HepG2 (cell line): ENCODE measurements around the gene CNPY4. TPM values are rescaled to one million over a fixed set of nuclear protein-coding genes. Genes with fewer than 3 reads are reported as not detected.

Experiments
- ATRX ChIP-seq: sonication (generic); formaldehyde crosslinking; IDR thresholded peaks from 2 replicates; pipeline ENCODE4 v1.4.0; 2020; ENCODE audit warnings: missing genetic modification reagents, borderline replicate concordance
- HNRNPLL ChIP-seq: fragments of 200-400 bp; formaldehyde crosslinking; IDR thresholded peaks from 2 replicates; pipeline ENCODE4 v1.6.1; 2017; ENCODE audit warnings: mild to moderate bottlenecking, low read depth, low read length; ENCODE audit not compliant: poor library complexity, severe bottlenecking
- NPAS2 ChIP-seq: sonication (generic); formaldehyde crosslinking; IDR thresholded peaks from 2 replicates; pipeline ENCODE4 v1.8.0; 2022; ENCODE audit warnings: mild to moderate bottlenecking, missing genetic modification reagents, borderline replicate concordance
- PHB2 ChIP-seq: fragments of 450-650 bp; IDR thresholded peaks from 2 replicates; pipeline ENCODE4 v1.6.1; 2018; ENCODE audit not compliant: partially characterized antibody
- SALL1 ChIP-seq: sonication (generic); formaldehyde crosslinking; IDR thresholded peaks from 2 replicates; pipeline ENCODE4 v1.8.0; 2022; ENCODE audit warnings: mild to moderate bottlenecking, missing genetic modification reagents
- SRSF4 ChIP-seq: fragments of 200-400 bp; formaldehyde crosslinking; IDR thresholded peaks from one replicate; pipeline ENCODE4 v1.6.1; 2018; ENCODE audit warnings: mild to moderate bottlenecking, low read depth, low read length, moderate library complexity; ENCODE audit not compliant: poor library complexity, severe bottlenecking
- SSRP1 ChIP-seq: IDR thresholded peaks from 2 replicates; pipeline ENCODE4 v1.6.1; 2016; ENCODE audit warnings: control low read depth
- ZNF577 ChIP-seq: sonication (generic); formaldehyde crosslinking; IDR thresholded peaks from 2 replicates; pipeline ENCODE4 v1.4.0; 2020; ENCODE audit warnings: mild to moderate bottlenecking, low read depth, missing genetic modification reagents, borderline replicate concordance
- ZNF746 ChIP-seq: sonication (generic); formaldehyde crosslinking; IDR thresholded peaks from 2 replicates; pipeline ENCODE4 v1.8.0; 2022; ENCODE audit warnings: mild to moderate bottlenecking, missing genetic modification reagents
- ZNF83 ChIP-seq: sonication (generic); formaldehyde crosslinking; IDR thresholded peaks from 2 replicates; pipeline ENCODE4 v1.4.0; 2020; ENCODE audit warnings: missing genetic modification reagents, mild to moderate bottlenecking, borderline replicate concordance
- ZNF850 ChIP-seq: sonication (generic); formaldehyde crosslinking; conservative IDR thresholded peaks from 2 replicates; pipeline ENCODE4 v1.9.0; 2021; ENCODE audit warnings: mild to moderate bottlenecking, missing genetic modification reagents
- ZNF879 ChIP-seq: sonication (generic); formaldehyde crosslinking; IDR thresholded peaks from 2 replicates; pipeline ENCODE4 v1.8.1; 2023; ENCODE audit warnings: missing genetic modification reagents
- ZSCAN22 ChIP-seq: sonication (generic); formaldehyde crosslinking; IDR thresholded peaks from 2 replicates; pipeline ENCODE4 v1.4.0; 2020; ENCODE audit warnings: mild to moderate bottlenecking, missing genetic modification reagents
- polyA plus RNA-seq, 8 experiments: library from polyadenylated mRNA; depleted of rRNA in 3 of 8; stranded (reverse) in 7 of 8; unstranded in 1 of 8; fragments of >200 nt; fragmentation: Illumina TruSeq in 4 of 8; extraction: Trizol in 4 of 8; gene quantifications; 2 replicates each; pipeline versions ENCODE4 v1.2.1 to v1.2.3, GENCODE V29; 2011 to 2016; ENCODE audit warnings: low read depth in 4 of 8, missing spikeins in 1 of 8, mixed read lengths in 1 of 8; ENCODE audit not compliant: insufficient read depth in 1 of 8
- total RNA-seq, 5 experiments: library from RNA; depleted of rRNA; stranded (reverse); fragments of >200 nt; fragmentation: Illumina TruSeq; extraction: Trizol; gene quantifications; 2 replicates each; pipeline ENCODE4 v1.2.3, GENCODE V29; 2016; ENCODE audit warnings: low read depth in 1 of 5
- TF ChIP-seq, protein P1 (sequence below): sonication (generic); formaldehyde crosslinking; IDR thresholded peaks from 2 replicates; pipeline ENCODE4 v1.8.0; 2022; ENCODE audit warnings: missing genetic modification reagents, mild to moderate bottlenecking, moderate library complexity, borderline replicate concordance
- TF ChIP-seq, protein P2 (sequence below): IDR thresholded peaks from 2 replicates; pipeline ENCODE4 v1.6.1; 2016; ENCODE audit warnings: missing genetic modification reagents, missing compliant biosample characterization
- TF ChIP-seq, protein P3 (sequence below): sonication (generic); formaldehyde crosslinking; IDR thresholded peaks from 2 replicates; pipeline ENCODE4 v1.4.0; 2020; ENCODE audit warnings: missing genetic modification reagents, borderline replicate concordance
- TF ChIP-seq, protein P4 (sequence below): sonication (generic); formaldehyde crosslinking; IDR thresholded peaks from 2 replicates; pipeline ENCODE4 v1.4.0; 2020; ENCODE audit warnings: missing genetic modification reagents
- TF ChIP-seq, protein P5 (sequence below): sonication (generic); formaldehyde crosslinking; IDR thresholded peaks from 2 replicates; pipeline ENCODE4 v1.4.0; 2020; ENCODE audit warnings: mild to moderate bottlenecking, missing genetic modification reagents, borderline replicate concordance
- TF ChIP-seq, protein P6 (sequence below): IDR thresholded peaks from 2 replicates; pipeline ENCODE4 v1.6.1; 2016; ENCODE audit warnings: missing compliant biosample characterization, missing genetic modification reagents, borderline replicate concordance

Gene CNPY4
- total and polyA plus RNA-seq, 2 of the 13 experiments (the other 11 are each of a cell fraction or from before 2014, with no cell fraction given), result 6.2 to 12.7 TPM

DNA sequence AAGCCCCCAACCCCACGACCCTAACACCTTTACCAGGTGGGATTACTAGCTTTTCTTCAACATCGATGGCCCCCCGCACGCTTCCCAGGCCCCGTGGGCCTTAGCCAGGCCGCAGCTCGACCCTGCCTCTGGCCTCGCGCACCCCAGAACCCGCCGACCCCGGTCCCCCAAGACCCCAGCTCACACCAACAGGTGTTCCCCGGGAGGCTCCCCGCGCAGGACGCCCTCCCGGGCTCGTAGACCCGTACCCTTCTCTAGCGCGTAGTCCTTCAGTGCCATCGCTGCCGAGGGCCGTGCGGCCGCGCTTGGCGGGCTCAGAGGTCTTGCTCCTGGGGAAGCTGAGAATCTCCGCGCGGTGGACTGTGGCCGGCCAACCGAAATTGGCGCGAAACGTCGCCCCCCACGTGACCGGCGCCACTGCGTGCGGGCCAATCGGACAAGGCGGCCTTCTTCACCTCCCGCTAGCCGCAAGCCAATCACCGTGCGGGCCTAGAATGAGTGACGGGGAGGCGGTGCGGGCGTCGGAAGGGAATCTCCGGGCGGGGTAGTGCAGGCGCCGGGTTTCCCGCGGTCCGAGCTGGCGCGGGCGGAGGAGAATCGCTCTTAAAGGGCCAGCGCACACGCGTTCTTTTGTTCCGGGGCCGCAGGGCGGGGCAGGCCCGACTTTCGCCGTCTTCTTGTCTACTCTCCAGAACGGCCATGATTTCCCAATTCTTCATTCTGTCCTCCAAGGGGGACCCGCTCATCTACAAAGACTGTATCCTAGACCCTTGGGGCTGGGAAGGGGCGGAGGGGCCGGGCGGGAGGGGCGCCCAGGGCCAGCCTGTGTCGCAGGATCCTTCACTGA, 18.2 kb upstream of the CNPY4 start, which contains the start of the genes AP4M1 and MCM7 (continued):
- TF ChIP-seq, protein P1, sequence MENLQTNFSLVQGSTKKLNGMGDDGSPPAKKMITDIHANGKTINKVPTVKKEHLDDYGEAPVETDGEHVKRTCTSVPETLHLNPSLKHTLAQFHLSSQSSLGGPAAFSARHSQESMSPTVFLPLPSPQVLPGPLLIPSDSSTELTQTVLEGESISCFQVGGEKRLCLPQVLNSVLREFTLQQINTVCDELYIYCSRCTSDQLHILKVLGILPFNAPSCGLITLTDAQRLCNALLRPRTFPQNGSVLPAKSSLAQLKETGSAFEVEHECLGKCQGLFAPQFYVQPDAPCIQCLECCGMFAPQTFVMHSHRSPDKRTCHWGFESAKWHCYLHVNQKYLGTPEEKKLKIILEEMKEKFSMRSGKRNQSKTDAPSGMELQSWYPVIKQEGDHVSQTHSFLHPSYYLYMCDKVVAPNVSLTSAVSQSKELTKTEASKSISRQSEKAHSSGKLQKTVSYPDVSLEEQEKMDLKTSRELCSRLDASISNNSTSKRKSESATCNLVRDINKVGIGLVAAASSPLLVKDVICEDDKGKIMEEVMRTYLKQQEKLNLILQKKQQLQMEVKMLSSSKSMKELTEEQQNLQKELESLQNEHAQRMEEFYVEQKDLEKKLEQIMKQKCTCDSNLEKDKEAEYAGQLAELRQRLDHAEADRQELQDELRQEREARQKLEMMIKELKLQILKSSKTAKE (CRISPR knock-in tag), result peak; percentile 31; the same call in 1 of the 2 replicates
- TF ChIP-seq SSRP1, result no peak
- no peak for TF ChIP-seq ZNF577
- TF ChIP-seq, protein P2, sequence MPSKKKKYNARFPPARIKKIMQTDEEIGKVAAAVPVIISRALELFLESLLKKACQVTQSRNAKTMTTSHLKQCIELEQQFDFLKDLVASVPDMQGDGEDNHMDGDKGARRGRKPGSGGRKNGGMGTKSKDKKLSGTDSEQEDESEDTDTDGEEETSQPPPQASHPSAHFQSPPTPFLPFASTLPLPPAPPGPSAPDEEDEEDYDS, result no peak
- peak; percentile 72 for TF ChIP-seq SALL1 (CRISPR knock-in tag)
- TF ChIP-seq ZNF83 (CRISPR knock-in tag), result peak; percentile 89; the same call in 1 of the 2 replicates
- TF ChIP-seq PHB2, result no peak
- TF ChIP-seq ZSCAN22, result no peak
- no peak for TF ChIP-seq ZNF879
- TF ChIP-seq, protein P3, sequence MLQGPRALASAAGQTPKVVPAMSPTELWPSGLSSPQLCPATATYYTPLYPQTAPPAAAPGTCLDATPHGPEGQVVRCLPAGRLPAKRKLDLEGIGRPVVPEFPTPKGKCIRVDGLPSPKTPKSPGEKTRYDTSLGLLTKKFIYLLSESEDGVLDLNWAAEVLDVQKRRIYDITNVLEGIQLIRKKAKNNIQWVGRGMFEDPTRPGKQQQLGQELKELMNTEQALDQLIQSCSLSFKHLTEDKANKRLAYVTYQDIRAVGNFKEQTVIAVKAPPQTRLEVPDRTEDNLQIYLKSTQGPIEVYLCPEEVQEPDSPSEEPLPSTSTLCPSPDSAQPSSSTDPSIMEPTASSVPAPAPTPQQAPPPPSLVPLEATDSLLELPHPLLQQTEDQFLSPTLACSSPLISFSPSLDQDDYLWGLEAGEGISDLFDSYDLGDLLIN, result peak; percentile 82; the same call in 1 of the 2 replicates
- no peak for TF ChIP-seq ZNF746 (CRISPR knock-in tag)
- TF ChIP-seq, protein P4, sequence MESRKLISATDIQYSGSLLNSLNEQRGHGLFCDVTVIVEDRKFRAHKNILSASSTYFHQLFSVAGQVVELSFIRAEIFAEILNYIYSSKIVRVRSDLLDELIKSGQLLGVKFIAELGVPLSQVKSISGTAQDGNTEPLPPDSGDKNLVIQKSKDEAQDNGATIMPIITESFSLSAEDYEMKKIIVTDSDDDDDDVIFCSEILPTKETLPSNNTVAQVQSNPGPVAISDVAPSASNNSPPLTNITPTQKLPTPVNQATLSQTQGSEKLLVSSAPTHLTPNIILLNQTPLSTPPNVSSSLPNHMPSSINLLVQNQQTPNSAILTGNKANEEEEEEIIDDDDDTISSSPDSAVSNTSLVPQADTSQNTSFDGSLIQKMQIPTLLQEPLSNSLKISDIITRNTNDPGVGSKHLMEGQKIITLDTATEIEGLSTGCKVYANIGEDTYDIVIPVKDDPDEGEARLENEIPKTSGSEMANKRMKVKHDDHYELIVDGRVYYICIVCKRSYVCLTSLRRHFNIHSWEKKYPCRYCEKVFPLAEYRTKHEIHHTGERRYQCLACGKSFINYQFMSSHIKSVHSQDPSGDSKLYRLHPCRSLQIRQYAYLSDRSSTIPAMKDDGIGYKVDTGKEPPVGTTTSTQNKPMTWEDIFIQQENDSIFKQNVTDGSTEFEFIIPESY, result no peak
- TF ChIP-seq NPAS2 (CRISPR knock-in tag), result no peak
- TF ChIP-seq HNRNPLL, result peak; percentile 67
- TF ChIP-seq, protein P5, sequence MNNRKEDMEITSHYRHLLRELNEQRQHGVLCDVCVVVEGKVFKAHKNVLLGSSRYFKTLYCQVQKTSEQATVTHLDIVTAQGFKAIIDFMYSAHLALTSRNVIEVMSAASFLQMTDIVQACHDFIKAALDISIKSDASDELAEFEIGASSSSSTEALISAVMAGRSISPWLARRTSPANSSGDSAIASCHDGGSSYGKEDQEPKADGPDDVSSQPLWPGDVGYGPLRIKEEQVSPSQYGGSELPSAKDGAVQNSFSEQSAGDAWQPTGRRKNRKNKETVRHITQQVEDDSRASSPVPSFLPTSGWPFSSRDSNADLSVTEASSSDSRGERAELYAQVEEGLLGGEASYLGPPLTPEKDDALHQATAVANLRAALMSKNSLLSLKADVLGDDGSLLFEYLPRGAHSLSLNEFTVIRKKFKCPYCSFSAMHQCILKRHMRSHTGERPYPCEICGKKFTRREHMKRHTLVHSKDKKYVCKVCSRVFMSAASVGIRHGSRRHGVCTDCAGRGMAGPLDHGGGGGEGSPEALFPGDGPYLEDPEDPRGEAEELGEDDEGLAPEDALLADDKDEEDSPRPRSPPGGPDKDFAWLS (CRISPR knock-in tag), result no peak
- no peak for TF ChIP-seq ZNF850 (CRISPR knock-in tag)
- TF ChIP-seq, protein P6, sequence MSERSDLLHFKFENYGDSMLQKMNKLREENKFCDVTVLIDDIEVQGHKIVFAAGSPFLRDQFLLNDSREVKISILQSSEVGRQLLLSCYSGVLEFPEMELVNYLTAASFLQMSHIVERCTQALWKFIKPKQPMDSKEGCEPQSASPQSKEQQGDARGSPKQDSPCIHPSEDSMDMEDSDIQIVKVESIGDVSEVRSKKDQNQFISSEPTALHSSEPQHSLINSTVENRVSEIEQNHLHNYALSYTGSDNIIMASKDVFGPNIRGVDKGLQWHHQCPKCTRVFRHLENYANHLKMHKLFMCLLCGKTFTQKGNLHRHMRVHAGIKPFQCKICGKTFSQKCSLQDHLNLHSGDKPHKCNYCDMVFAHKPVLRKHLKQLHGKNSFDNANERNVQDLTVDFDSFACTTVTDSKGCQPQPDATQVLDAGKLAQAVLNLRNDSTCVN (CRISPR knock-in tag), result no peak
- TF ChIP-seq ATRX, result no peak
- no peak for TF ChIP-seq SRSF4
